SK-N-DZ (cell line): ENCODE measurements around the gene ZMAT2. TPM values are rescaled to one million over a fixed set of nuclear protein-coding genes. Genes with fewer than 3 reads are reported as not detected.
"Not testable (repeated sequence)": the region's sequence is repeated elsewhere in the genome, so short reads cannot be mapped to it uniquely, and the experiment has no call there.

Source experiments
- DNase-seq: peaks from one replicate; pipeline ENCODE4 v3.0.0-alpha.2; 2015; ENCODE audit warnings: low spot score
- polyA plus RNA-seq, 2 experiments: library from polyadenylated mRNA; depleted of rRNA; stranded (reverse); fragments of >200 nt; gene quantifications; 2 replicates each; pipeline ENCODE4 v1.2.3, GENCODE V29; 2014

Gene ZMAT2
- polyA plus RNA-seq (2014; cell fraction: cytosol; rRNA removed), result 68.1 and 77.7 TPM in 2 replicates
- polyA plus RNA-seq (2014; cell fraction: nucleus; rRNA removed), result 48.5 and 50.2 TPM in 2 replicates

- DNase-seq, result peak; percentile 98
These were observed at the start of gene ZMAT2 for GRCh38 chr5:140700177-140701144. Gene ZMAT2, plus strand, starts transcription at chr5:140700447. Its CDS starts 14 bp downstream, at chr5:140700461.

GRCh38 chr5:140658870-140659269 lies 41.4 kb upstream of the ZMAT2 start:
- DNase-seq, result no peak

GRCh38 chr5:140660371-140660770 lies 39.9 kb upstream of the ZMAT2 start:
- DNase-seq, result not testable (repeated sequence)

GRCh38 chr5:140664030-140664358 lies 36.3 kb upstream of the ZMAT2 start:
- no peak for DNase-seq

- peak; percentile 96 for DNase-seq
These were observed 35.7 kb upstream of the ZMAT2 start, which contains the start of gene WDR55 for GRCh38 chr5:140664359-140665119. Gene WDR55, plus strand, starts transcription at chr5:140664904. Its CDS starts 9 bp downstream, at chr5:140664913.

- DNase-seq, result not testable (repeated sequence)
These were observed 29.2 kb upstream of the ZMAT2 start for GRCh38 chr5:140671035-140671434.

- no peak for DNase-seq
These were observed 28.6 kb upstream of the ZMAT2 start for GRCh38 chr5:140671472-140672125.

- DNase-seq, result no peak
These were observed 27.6 kb upstream of the ZMAT2 start for GRCh38 chr5:140672455-140673186.

- DNase-seq, result no peak
These were observed 26.9 kb upstream of the ZMAT2 start, which contains the start of gene DND1 for GRCh38 chr5:140673187-140673976. Gene DND1, minus strand, starts transcription at chr5:140673576. Its CDS starts 34 bp downstream, at chr5:140673542.

GRCh38 chr5:140674211-140674610 lies 26.0 kb upstream of the ZMAT2 start:
- no peak for DNase-seq

GRCh38 chr5:140674629-140675028 lies 25.6 kb upstream of the ZMAT2 start:
- no peak for DNase-seq

GRCh38 chr5:140677947-140678346 lies 22.3 kb upstream of the ZMAT2 start:
- no peak for DNase-seq

- DNase-seq, result no peak
These were observed 21.3 kb upstream of the ZMAT2 start for GRCh38 chr5:140678993-140679392.

- DNase-seq, result no peak
These were observed 9.8 kb upstream of the ZMAT2 start for GRCh38 chr5:140690376-140690932.

- peak; percentile 95 for DNase-seq
These were observed 9.0 kb upstream of the ZMAT2 start, which contains the start of the genes HARS1 and HARS2 for GRCh38 chr5:140690941-140691924. Gene HARS1, minus strand, starts transcription at chr5:140691370. Its CDS starts 66 bp downstream, at chr5:140691304. Gene HARS2, plus strand, starts transcription at chr5:140691455. Its CDS starts 194 bp downstream, at chr5:140691649.

- DNase-seq, result no peak
These were observed 6.0 kb upstream of the ZMAT2 start for GRCh38 chr5:140694276-140694675.

GRCh38 chr5:140696891-140697492 lies 3.3 kb upstream of the ZMAT2 start:
- no peak for DNase-seq

GRCh38 chr5:140707812-140708211 lies 7.6 kb downstream of the ZMAT2 start:
- DNase-seq, result no peak
